Activated CD8-positive, alpha-beta memory T cell treated with anti-CD3 and anti-CD28 coated beads, Interleukin-2, amount 50 U/mL, for 24 hours (primary cell): ENCODE measurements around the gene FBXO48.

ENCODE experiments used
- DNase-seq: peaks from one replicate; pipeline ENCODE4 v3.0.0-alpha.2; 2020; ENCODE audit errors: extremely low read depth

FBXO48 gene

GRCh38 chr2:68438455-68439303 is 28.4 kb downstream of the FBXO48 start:
- DNase-seq = no peak

- no peak for DNase-seq
Observed at GRCh38 chr2:68436270-68436669, 30.8 kb downstream of the FBXO48 start.

DNA sequence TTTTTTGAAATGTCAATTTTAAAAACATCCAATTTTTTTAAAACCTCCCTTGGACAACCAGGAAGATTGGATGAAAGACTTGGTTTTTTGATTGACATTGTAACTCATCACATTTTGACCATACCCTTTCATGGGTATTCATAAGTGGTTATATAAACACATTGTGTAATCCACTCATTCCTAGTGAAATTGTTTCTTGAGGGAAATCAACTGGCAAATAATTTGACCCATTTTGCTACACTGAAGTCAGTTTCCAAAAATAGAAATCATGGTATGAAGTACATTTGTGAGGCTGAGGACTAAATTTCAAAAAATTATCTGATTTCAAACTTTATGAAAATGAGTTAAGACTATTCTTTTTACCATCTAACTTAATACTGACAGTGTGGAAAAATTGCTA is 31.5 kb downstream of the FBXO48 start:
- DNase-seq = no peak

DNA sequence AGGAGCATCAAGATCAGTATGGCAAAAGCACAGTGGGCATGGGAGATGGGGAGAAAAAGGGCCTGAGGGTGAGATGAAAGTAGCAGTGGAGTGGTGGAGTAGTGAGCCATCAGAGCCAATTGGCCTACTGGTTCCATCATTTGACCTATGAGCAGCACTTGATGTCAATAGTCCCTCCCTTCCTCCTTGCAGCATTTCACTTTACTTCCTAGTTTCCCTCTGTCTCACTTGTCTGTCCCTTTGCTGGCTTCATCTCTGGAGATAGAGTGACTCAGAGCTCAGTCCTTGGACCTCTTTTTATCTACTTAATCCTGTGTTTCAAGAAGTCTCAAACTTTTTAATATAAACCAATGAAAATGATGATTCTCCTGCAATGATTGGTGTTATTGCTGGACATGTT is 32.1 kb downstream of the FBXO48 start:
- no peak for DNase-seq

GRCh38 chr2:68432696-68433658 is 34.1 kb downstream of the FBXO48 start:
- DNase-seq = no peak

DNA sequence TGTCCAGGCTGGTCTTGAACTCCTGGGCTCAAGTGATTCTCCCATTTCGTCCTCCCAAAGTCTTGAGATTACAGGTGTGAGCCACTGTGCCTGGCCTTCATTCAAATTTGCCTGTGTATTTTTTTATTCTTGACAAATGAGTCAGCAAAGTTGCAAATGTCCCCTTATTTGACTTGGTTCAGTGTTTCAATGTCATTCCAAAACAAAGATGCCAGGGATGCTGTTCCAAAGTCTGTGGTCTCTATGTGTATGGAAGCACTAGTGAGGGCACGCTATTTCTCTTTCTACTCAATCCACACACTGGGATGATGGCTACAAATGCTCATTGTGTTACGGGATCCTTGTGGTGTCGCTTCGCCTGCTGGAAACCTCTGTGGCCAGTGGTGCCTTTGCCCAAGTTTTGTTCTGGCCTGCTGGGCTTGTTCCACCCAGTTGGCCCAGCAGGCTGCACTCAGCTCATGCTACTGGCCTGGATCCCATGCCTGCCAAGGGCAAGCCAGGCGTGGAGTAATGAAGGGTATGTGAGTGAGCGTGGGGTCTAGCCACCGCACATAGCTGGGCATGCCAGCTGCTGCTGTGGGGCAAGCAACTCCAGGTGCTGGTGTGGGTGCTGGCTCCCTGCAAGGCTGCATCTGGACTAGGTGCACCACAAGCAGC is 35.6 kb downstream of the FBXO48 start:
- DNase-seq = no peak

DNA sequence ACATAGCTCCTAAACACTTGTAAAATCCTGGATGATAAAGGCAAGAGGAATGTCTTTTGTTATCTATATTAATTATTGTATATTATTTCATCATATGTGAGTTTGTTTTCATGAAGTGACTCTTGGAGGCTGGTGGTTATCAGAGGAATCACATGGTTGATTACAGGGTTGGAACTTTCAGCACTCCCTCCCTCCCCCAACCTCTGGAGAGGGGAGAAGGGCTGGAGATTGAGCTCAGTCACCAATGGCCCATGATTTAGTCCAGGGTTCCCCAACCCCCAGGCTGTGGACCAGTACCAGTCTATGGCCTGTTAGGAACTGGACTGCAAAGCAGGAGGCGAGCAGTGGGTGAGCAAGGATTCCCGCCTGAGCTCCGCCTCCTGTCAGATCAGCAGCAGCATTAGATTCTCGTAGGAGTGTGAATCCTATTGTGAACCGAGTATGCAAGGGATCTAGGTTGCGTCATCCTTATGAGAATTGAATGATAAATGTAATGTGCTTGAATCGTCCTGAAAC is 37.7 kb downstream of the FBXO48 start:
- DNase-seq = no peak

DNA sequence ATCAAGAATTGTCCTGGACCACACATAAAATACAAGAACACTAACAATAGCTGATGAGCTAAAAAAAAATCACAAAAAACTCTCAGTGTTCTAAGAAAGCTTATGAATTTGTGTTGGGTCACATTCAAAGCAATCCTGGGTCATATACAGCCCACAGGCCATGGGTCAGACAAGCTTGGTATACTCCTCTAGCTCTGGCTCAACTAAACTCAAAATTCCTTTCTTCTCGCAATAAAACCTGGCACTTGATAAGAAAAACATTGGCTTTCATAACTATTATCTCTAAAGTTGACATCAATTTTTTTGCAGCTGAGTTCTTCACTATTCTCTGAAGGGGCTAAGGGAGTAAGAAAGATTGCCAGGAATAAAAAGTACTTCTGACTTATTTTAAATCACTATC is 38.3 kb downstream of the FBXO48 start:
- DNase-seq = no peak

GRCh38 chr2:68428126-68428525 is 39.0 kb downstream of the FBXO48 start:
- no peak for DNase-seq

- no peak for DNase-seq
Observed at GRCh38 chr2:68426848-68427579, 40.1 kb downstream of the FBXO48 start.

DNA sequence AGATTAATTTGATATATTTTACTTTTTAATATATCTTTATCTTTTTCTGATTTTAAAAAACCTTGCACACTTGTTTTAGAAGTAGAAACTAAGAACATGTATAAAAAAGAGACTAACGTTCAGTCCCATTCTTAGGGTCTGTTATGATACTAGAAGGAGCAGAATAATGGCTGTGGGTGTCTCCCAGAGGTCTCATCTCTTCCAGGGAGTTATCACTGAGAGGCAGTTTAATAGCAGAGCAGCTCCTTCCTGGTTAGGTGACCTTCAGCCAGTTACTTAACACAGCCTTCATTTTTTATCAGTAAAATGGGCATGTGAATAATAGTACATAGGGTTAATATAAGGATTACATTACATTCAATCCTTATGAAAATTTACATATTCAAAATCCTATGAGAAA is 40.6 kb downstream of the FBXO48 start:
- no peak for DNase-seq

DNA sequence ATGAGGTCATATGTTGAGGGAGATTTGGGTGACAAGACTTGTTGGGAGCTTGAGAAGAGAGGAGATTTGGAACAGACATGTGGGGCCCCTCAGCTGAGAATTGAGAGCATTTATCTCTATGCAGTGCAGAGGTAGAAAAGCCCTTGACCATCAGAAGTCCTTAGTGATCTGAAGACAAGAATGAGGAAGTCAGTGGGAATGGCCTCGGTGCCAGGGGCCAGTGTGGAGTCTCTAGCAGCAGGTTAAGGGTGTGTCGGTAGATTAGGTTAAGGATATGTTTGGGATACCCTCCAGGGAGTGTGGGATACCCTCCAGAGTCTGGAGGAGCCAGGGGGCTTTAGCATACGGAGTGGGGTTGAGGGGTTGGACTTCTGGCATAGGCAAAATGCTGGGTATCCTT is 41.6 kb downstream of the FBXO48 start:
- no peak for DNase-seq

GRCh38 chr2:68423966-68424650 is 43.0 kb downstream of the FBXO48 start:
- no peak for DNase-seq

- DNase-seq = no peak
Observed at GRCh38 chr2:68420254-68420910, 46.7 kb downstream of the FBXO48 start.

DNA sequence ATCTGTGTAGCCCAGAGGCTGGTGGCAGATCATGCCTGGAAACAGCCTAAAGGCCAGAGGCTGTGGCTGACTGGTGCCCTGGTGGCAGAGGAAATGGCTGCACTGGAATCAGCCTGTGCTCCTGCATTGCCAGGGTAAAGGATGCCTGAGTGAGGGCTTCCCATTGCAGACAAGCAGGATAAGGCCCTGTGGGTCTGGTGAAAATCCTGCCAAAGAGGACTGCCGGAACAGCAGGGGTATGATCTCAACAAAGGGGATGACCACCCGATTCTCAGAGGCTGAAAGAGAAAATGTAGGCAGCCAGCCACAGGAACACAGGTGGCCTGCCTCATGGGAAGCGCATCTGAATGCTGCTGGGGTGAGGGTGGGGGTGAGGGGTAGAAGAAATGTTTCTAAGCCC is 48.2 kb downstream of the FBXO48 start:
- no peak for DNase-seq

- DNase-seq = no peak
Observed at GRCh38 chr2:68418419-68418818, 48.7 kb downstream of the FBXO48 start.

GRCh38 chr2:68417926-68418325 is 49.2 kb downstream of the FBXO48 start:
- no peak for DNase-seq

- no peak for DNase-seq
Observed at GRCh38 chr2:68416081-68416675, 50.9 kb downstream of the FBXO48 start.

DNA sequence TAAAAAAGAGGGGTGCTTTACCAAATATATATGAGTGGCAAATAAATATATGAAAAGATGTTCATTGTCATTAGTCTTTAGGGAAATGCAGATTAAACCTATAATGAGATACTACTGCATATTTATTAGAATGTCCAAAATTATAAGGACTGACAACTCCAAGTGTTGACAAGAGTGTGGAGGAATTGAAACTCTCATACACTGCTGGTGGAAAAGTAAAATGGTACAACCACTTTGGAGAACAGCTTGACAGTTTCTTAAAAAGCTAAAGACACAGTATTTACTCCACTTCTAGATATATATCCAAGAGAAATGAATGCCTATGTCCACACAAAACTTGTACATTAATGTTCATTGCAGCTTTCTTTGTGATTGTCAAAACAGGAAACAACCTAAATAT is 51.6 kb downstream of the FBXO48 start:
- DNase-seq = no peak

DNA sequence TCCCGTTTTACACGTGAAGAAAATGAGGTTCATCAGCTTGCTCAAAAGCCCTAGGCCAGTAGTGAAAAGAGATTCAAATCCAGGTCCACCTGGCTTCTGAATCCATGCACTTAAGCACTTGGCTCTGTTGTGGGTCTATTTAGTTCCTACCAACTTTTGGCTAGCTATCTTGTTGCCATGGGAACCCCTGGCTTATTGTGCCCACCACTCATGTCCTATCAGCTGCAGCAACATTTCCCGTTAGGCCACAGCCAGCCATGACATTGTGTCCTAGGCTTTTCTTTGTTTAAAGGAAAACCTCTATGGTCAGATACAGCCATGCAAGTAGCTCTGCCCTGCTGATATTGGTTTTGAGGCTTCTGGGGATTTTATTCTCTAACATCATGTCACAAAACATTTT is 52.2 kb downstream of the FBXO48 start:
- DNase-seq = no peak
